GM23338 (cell line): ENCODE data around the gene WDR91. TPM values are rescaled to one million over a fixed set of nuclear protein-coding genes. Genes with fewer than 3 reads are reported as not detected.
A peak's percentile ranks its signal among the peaks of the same experiment; 100 is the strongest.

Experiments
- ATAC-seq: fragments of 200-7000 bp; cut with Tn5 transposase; 3 replicates; pipeline ENCODE4 v1.9.1; 2020
- DNase-seq: peaks from one replicate; pipeline ENCODE4 v3.0.0-alpha.2; 2015; ENCODE audit warnings: low spot score
- H2AFZ ChIP-seq: fragments of 200-600 bp; sonication (generic); 2 replicates; pipeline ENCODE4 v1.8.0; 2016; ENCODE audit warnings: antibody characterized with exemption, mild to moderate bottlenecking, moderate library complexity
- H3F3A ChIP-seq: fragments of 200-600 bp; sonication (generic); replicated peaks from 2 replicates; pipeline ENCODE4 v1.8.0; 2017; ENCODE audit warnings: antibody characterized with exemption, mixed run types, low read depth
- H3K27ac ChIP-seq: fragments of 200-600 bp; sonication (generic); 2 replicates; pipeline ENCODE4 v1.6.1; 2016; ENCODE audit warnings: low read depth
- H3K27me3 ChIP-seq: fragments of 200-600 bp; sonication (generic); 2 replicates; pipeline ENCODE4 v1.8.0; 2016; ENCODE audit warnings: mild to moderate bottlenecking, mixed run types, moderate library complexity; ENCODE audit not compliant: insufficient read depth
- H3K36me3 ChIP-seq: fragments of 200-600 bp; sonication (generic); 2 replicates; pipeline ENCODE4 v1.8.0; 2016; ENCODE audit warnings: mild to moderate bottlenecking; ENCODE audit not compliant: insufficient read depth
- H3K4me1 ChIP-seq: fragments of 200-600 bp; sonication (generic); 2 replicates; pipeline ENCODE4 v1.8.0; 2016; ENCODE audit warnings: mild to moderate bottlenecking, moderate library complexity; ENCODE audit not compliant: insufficient read depth
- H3K4me2 ChIP-seq: fragments of 200-600 bp; sonication (generic); 2 replicates; pipeline ENCODE4 v1.7.1; 2017; ENCODE audit warnings: mixed run types
- H3K4me3 ChIP-seq: fragments of 200-600 bp; sonication (generic); 2 replicates; pipeline ENCODE4 v1.6.1; 2016; ENCODE audit warnings: mixed run types
- H3K79me2 ChIP-seq: fragments of 200-600 bp; sonication (generic); replicated peaks from 2 replicates; pipeline ENCODE4 v1.8.0; 2017; ENCODE audit warnings: mild to moderate bottlenecking; ENCODE audit not compliant: insufficient read depth
- H3K9me2 ChIP-seq: fragments of 200-600 bp; sonication (generic); 2 replicates; pipeline ENCODE4 v1.8.0; 2017; ENCODE audit not compliant: insufficient read depth
- H4K20me1 ChIP-seq: fragments of 200-600 bp; sonication (generic); replicated peaks from 2 replicates; pipeline ENCODE4 v1.8.0; 2017; ENCODE audit warnings: mild to moderate bottlenecking; ENCODE audit not compliant: insufficient read depth
- H3K27ac Mint-ChIP-seq: 2 replicates; pipeline ENCODE4 v1.8.0; 2020; ENCODE audit warnings: inconsistent platforms, mild to moderate bottlenecking, moderate library complexity, mixed read lengths
- H3K27me3 Mint-ChIP-seq: 3 replicates; pipeline ENCODE4 v1.8.0; 2022; ENCODE audit warnings: low read depth, mild to moderate bottlenecking, moderate library complexity, mixed read lengths, inconsistent platforms; ENCODE audit not compliant: insufficient read depth, poor library complexity
- H3K36me3 Mint-ChIP-seq: 3 replicates; pipeline ENCODE4 v1.8.0; 2021; ENCODE audit warnings: low read depth, mild to moderate bottlenecking, inconsistent platforms, moderate library complexity, mixed read lengths
- H3K4me1 Mint-ChIP-seq: 3 replicates; pipeline ENCODE4 v1.8.0; 2020; ENCODE audit warnings: mild to moderate bottlenecking, inconsistent platforms, mixed read lengths
- H3K4me3 Mint-ChIP-seq: 3 replicates; pipeline ENCODE4 v1.8.0; 2021; ENCODE audit warnings: moderate library complexity, mild to moderate bottlenecking, inconsistent platforms, mixed read lengths
- H3K9me3 Mint-ChIP-seq: 3 replicates; pipeline ENCODE4 v1.8.0; 2020; ENCODE audit warnings: moderate library complexity, mild to moderate bottlenecking, inconsistent platforms, mixed read lengths
- CREB1 ChIP-seq: fragments of 250-450 bp; sonication (Bioruptor Pico); IDR thresholded peaks from 2 replicates; pipeline ENCODE4 v1.5.0; 2020; ENCODE audit warnings: low read depth, mild to moderate bottlenecking, moderate library complexity
- EZH2 ChIP-seq: fragments of 200-600 bp; sonication (generic); IDR thresholded peaks from one replicate; pipeline ENCODE4 v1.8.0; 2017; ENCODE audit warnings: antibody characterized with exemption, mild to moderate bottlenecking, low read depth; ENCODE audit not compliant: unreplicated experiment
- EZH2phosphoT487 ChIP-seq: fragments of 200-600 bp; sonication (generic); IDR thresholded peaks from one replicate; pipeline ENCODE4 v1.8.1; 2018; ENCODE audit warnings: antibody characterized with exemption; ENCODE audit not compliant: unreplicated experiment
- JUNB ChIP-seq: IDR thresholded peaks from one replicate; pipeline ENCODE4 v1.6.1; 2016; ENCODE audit warnings: antibody characterized with exemption; ENCODE audit not compliant: unreplicated experiment
- NANOG ChIP-seq: IDR thresholded peaks from 2 replicates; pipeline ENCODE4 v1.6.1; 2016; ENCODE audit warnings: antibody characterized with exemption, borderline replicate concordance
- POLR2AphosphoS5 ChIP-seq: IDR thresholded peaks from 2 replicates; pipeline ENCODE4 v1.6.1; 2016; ENCODE audit warnings: antibody characterized with exemption, low read depth
- STAT1 ChIP-seq: IDR thresholded peaks from one replicate; pipeline ENCODE4 v1.6.1; 2016; ENCODE audit warnings: antibody characterized with exemption; ENCODE audit not compliant: unreplicated experiment
- ZNF114 ChIP-seq: fragments of 250-450 bp; sonication (Bioruptor Pico); IDR thresholded peaks from 2 replicates; pipeline ENCODE4 v1.5.0; 2020; ENCODE audit warnings: mild to moderate bottlenecking, moderate library complexity
- ZNF331 ChIP-seq: fragments of 250-450 bp; sonication (Bioruptor Pico); IDR thresholded peaks from 2 replicates; pipeline ENCODE4 v1.5.0; 2020; ENCODE audit warnings: low read depth, mild to moderate bottlenecking, moderate library complexity
- polyA plus RNA-seq: library from polyadenylated mRNA; unstranded; fragments of >200 nt; fragmentation: Nextera tagmentation; extraction: Ambion mirVana; gene quantifications from 2 replicates; pipeline ENCODE4 v1.2.1, GENCODE V29; 2016
- total RNA-seq: library from RNA; depleted of rRNA; stranded (reverse); fragments of >200 nt; shearing (Covaris generic); gene quantifications from 2 replicates; pipeline ENCODE4 v1.2.3, GENCODE V29; 2014
- TF ChIP-seq, protein P1 (sequence below): IDR thresholded peaks from one replicate; pipeline ENCODE4 v1.6.1; 2018; ENCODE audit warnings: antibody characterized with exemption; ENCODE audit not compliant: unreplicated experiment
- TF ChIP-seq, protein P2 (sequence below): IDR thresholded peaks from 2 replicates; pipeline ENCODE4 v1.6.1; 2016; ENCODE audit warnings: antibody characterized with exemption
- TF ChIP-seq, protein P3 (sequence below), 2 experiments: fragments of 200-600 bp in 1 of 2; sonication (generic) in 1 of 2; conservative IDR thresholded peaks; 2 replicates each; pipeline versions ENCODE4 v1.5.1 to v1.6.1; 2016 to 2017; ENCODE audit warnings: antibody characterized with exemption in 2 of 2, low read depth in 2 of 2, mild to moderate bottlenecking in 2 of 2, moderate library complexity in 1 of 2
- TF ChIP-seq, protein P4 (sequence below): fragments of 250-450 bp; sonication (Bioruptor Pico); IDR thresholded peaks from 2 replicates; pipeline ENCODE4 v1.5.0; 2020; ENCODE audit warnings: mild to moderate bottlenecking, moderate library complexity

Gene WDR91
- total and polyA plus RNA-seq, 2 experiments from 2014 or later, result 5.8 to 32.6 TPM

DNA sequence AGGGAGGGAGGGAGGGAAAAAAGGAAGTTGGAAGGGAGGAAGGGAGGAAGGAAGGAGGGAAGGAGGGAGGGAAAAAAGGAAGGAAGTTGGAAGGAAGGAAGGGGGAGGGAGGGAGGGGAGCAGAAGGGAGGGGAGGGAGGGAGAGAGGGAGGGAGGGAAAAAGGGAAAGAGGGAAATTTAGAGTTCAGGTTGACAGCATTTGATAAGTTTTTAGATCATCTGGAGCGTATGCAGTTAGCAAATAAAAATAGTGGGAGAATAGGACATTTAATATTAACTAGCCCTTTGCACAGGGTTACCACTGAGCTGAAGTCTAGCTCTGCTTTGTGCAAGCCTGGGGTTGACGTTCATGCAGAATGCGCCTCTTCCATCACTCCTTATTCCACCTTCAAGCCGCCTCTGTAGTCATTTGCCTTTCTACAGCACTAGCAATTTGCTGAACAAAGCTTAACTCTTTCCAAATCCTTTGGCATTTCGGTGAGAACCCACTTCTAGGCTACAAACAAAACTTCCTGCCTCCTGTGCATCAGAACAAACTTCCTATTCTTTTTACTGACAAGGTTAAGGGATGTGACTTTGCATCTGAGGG, 30.9 kb upstream of the WDR91 start:
- Mint-ChIP-seq H3K27me3 (peaks cover 5% of the 10 kb centered on the region), H3K36me3 (no peaks in the 10 kb centered on the region), H3K4me1 (peaks cover 29% of the 10 kb centered on the region), H3K9me3 (0 out of 3 replicates have a peak, but pooled peaks cover 4% of the 10 kb centered on the region), H3K27ac (no peak overlapping the region), H3K4me3 (no peak overlapping the region)
- Histone ChIP-seq H3K9me2 (0 out of 2 replicates have a peak, but pooled peaks cover 3% of the 10 kb centered on the region), H3F3A (no peaks in the 10 kb centered on the region), H3K79me2 (no peaks in the 10 kb centered on the region), H3K27me3 (no peaks in the 10 kb centered on the region), H4K20me1 (no peaks in the 10 kb centered on the region), H3K36me3 (no peaks in the 10 kb centered on the region), H3K4me1 (peaks cover 15% of the 10 kb centered on the region; the same call in 1 of the 2 replicates), H2AFZ (peak overlapping the region; percentile 74; the same call in 1 of the 2 replicates), H3K27ac (no peak overlapping the region), H3K4me3 (no peak overlapping the region), H3K4me2 (no peak overlapping the region)
- TF ChIP-seq, protein P1, sequence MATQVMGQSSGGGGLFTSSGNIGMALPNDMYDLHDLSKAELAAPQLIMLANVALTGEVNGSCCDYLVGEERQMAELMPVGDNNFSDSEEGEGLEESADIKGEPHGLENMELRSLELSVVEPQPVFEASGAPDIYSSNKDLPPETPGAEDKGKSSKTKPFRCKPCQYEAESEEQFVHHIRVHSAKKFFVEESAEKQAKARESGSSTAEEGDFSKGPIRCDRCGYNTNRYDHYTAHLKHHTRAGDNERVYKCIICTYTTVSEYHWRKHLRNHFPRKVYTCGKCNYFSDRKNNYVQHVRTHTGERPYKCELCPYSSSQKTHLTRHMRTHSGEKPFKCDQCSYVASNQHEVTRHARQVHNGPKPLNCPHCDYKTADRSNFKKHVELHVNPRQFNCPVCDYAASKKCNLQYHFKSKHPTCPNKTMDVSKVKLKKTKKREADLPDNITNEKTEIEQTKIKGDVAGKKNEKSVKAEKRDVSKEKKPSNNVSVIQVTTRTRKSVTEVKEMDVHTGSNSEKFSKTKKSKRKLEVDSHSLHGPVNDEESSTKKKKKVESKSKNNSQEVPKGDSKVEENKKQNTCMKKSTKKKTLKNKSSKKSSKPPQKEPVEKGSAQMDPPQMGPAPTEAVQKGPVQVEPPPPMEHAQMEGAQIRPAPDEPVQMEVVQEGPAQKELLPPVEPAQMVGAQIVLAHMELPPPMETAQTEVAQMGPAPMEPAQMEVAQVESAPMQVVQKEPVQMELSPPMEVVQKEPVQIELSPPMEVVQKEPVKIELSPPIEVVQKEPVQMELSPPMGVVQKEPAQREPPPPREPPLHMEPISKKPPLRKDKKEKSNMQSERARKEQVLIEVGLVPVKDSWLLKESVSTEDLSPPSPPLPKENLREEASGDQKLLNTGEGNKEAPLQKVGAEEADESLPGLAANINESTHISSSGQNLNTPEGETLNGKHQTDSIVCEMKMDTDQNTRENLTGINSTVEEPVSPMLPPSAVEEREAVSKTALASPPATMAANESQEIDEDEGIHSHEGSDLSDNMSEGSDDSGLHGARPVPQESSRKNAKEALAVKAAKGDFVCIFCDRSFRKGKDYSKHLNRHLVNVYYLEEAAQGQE, result no peak
- no peak for TF ChIP-seq ZNF331 (CRISPR knock-in tag)
- no peak for TF ChIP-seq EZH2phosphoT487
- TF ChIP-seq STAT1, result no peak
- no peak for TF ChIP-seq ZNF114 (CRISPR knock-in tag)
- TF ChIP-seq, protein P2, sequence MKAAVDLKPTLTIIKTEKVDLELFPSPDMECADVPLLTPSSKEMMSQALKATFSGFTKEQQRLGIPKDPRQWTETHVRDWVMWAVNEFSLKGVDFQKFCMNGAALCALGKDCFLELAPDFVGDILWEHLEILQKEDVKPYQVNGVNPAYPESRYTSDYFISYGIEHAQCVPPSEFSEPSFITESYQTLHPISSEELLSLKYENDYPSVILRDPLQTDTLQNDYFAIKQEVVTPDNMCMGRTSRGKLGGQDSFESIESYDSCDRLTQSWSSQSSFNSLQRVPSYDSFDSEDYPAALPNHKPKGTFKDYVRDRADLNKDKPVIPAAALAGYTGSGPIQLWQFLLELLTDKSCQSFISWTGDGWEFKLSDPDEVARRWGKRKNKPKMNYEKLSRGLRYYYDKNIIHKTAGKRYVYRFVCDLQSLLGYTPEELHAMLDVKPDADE, result no peak
- TF ChIP-seq, protein P3, sequence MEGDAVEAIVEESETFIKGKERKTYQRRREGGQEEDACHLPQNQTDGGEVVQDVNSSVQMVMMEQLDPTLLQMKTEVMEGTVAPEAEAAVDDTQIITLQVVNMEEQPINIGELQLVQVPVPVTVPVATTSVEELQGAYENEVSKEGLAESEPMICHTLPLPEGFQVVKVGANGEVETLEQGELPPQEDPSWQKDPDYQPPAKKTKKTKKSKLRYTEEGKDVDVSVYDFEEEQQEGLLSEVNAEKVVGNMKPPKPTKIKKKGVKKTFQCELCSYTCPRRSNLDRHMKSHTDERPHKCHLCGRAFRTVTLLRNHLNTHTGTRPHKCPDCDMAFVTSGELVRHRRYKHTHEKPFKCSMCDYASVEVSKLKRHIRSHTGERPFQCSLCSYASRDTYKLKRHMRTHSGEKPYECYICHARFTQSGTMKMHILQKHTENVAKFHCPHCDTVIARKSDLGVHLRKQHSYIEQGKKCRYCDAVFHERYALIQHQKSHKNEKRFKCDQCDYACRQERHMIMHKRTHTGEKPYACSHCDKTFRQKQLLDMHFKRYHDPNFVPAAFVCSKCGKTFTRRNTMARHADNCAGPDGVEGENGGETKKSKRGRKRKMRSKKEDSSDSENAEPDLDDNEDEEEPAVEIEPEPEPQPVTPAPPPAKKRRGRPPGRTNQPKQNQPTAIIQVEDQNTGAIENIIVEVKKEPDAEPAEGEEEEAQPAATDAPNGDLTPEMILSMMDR (conservative IDR thresholded peaks at IDR 0.05; ENCODE audit: low read depth in 2 of 2), result no peak
- no peak for TF ChIP-seq POLR2AphosphoS5
- no peak for TF ChIP-seq CREB1 (CRISPR knock-in tag)
- TF ChIP-seq EZH2, result no peak
- no peak for TF ChIP-seq JUNB
- TF ChIP-seq NANOG, result no peak
- TF ChIP-seq, protein P4, sequence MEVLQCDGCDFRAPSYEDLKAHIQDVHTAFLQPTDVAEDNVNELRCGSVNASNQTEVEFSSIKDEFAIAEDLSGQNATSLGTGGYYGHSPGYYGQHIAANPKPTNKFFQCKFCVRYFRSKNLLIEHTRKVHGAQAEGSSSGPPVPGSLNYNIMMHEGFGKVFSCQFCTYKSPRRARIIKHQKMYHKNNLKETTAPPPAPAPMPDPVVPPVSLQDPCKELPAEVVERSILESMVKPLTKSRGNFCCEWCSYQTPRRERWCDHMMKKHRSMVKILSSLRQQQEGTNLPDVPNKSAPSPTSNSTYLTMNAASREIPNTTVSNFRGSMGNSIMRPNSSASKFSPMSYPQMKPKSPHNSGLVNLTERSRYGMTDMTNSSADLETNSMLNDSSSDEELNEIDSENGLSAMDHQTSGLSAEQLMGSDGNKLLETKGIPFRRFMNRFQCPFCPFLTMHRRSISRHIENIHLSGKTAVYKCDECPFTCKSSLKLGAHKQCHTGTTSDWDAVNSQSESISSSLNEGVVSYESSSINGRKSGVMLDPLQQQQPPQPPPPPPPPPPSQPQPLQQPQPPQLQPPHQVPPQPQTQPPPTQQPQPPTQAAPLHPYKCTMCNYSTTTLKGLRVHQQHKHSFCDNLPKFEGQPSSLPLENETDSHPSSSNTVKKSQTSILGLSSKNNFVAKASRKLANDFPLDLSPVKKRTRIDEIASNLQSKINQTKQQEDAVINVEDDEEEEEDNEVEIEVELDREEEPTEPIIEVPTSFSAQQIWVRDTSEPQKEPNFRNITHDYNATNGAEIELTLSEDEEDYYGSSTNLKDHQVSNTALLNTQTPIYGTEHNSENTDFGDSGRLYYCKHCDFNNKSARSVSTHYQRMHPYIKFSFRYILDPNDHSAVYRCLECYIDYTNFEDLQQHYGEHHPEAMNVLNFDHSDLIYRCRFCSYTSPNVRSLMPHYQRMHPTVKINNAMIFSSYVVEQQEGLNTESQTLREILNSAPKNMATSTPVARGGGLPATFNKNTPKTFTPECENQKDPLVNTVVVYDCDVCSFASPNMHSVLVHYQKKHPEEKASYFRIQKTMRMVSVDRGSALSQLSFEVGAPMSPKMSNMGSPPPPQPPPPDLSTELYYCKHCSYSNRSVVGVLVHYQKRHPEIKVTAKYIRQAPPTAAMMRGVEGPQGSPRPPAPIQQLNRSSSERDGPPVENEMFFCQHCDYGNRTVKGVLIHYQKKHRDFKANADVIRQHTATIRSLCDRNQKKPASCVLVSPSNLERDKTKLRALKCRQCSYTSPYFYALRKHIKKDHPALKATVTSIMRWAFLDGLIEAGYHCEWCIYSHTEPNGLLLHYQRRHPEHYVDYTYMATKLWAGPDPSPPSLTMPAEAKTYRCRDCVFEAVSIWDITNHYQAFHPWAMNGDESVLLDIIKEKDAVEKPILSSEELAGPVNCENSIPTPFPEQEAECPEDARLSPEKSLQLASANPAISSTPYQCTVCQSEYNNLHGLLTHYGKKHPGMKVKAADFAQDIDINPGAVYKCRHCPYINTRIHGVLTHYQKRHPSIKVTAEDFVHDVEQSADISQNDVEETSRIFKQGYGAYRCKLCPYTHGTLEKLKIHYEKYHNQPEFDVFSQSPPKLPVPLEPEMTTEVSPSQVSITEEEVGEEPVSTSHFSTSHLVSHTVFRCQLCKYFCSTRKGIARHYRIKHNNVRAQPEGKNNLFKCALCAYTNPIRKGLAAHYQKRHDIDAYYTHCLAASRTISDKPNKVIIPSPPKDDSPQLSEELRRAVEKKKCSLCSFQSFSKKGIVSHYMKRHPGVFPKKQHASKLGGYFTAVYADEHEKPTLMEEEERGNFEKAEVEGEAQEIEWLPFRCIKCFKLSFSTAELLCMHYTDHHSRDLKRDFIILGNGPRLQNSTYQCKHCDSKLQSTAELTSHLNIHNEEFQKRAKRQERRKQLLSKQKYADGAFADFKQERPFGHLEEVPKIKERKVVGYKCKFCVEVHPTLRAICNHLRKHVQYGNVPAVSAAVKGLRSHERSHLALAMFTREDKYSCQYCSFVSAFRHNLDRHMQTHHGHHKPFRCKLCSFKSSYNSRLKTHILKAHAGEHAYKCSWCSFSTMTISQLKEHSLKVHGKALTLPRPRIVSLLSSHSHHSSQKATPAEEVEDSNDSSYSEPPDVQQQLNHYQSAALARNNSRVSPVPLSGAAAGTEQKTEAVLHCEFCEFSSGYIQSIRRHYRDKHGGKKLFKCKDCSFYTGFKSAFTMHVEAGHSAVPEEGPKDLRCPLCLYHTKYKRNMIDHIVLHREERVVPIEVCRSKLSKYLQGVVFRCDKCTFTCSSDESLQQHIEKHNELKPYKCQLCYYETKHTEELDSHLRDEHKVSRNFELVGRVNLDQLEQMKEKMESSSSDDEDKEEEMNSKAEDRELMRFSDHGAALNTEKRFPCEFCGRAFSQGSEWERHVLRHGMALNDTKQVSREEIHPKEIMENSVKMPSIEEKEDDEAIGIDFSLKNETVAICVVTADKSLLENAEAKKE (CRISPR knock-in tag), result no peak
- DNase-seq (no peak), ATAC-seq (no peak)
